SK-N-SH treated with all-trans-retinoic acid at 6 μM for 48 hours (cell line): ENCODE measurements around the gene SH3BP1.
A peak's percentile ranks its signal among the peaks of the same experiment; 100 is the strongest.

ENCODE experiments used
- ARNTL ChIP-seq: fragments of 450-650 bp; formaldehyde crosslinking; IDR thresholded peaks from 2 replicates; pipeline ENCODE4 v1.5.0; 2020; ENCODE audit warnings: low read depth, mild to moderate bottlenecking, moderate library complexity, borderline replicate concordance
- BACH2 ChIP-seq: fragments of 250-450 bp; sonication (Bioruptor Pico); IDR thresholded peaks from 2 replicates; pipeline ENCODE4 v1.9.0; 2021; ENCODE audit warnings: mild to moderate bottlenecking, borderline replicate concordance
- CSDC2 ChIP-seq: fragments of 250-450 bp; sonication (Bioruptor Pico); IDR thresholded peaks from 2 replicates; pipeline ENCODE4 v1.5.0; 2020; ENCODE audit warnings: mild to moderate bottlenecking, moderate library complexity
- ESRRG ChIP-seq: fragments of 250-450 bp; sonication (Bioruptor Pico); IDR thresholded peaks from 2 replicates; pipeline ENCODE4 v1.6.1; 2021; ENCODE audit warnings: mild to moderate bottlenecking
- ISL1 ChIP-seq: fragments of 250-450 bp; sonication (Bioruptor Pico); IDR thresholded peaks from 2 replicates; pipeline ENCODE4 v2.1.2; 2022; ENCODE audit warnings: mild to moderate bottlenecking, moderate library complexity
- RARB ChIP-seq: fragments of 250-450 bp; sonication (Bioruptor Pico); IDR thresholded peaks from 2 replicates; pipeline ENCODE4 v1.8.0; 2021; ENCODE audit warnings: mild to moderate bottlenecking, moderate library complexity
- TCF4 ChIP-seq: fragments of 250-450 bp; sonication (Bioruptor Pico); IDR thresholded peaks from 2 replicates; pipeline ENCODE4 v1.8.0; 2021; ENCODE audit warnings: mild to moderate bottlenecking, moderate library complexity, borderline replicate concordance
- ZFP3 ChIP-seq: fragments of 250-450 bp; sonication (Bioruptor Pico); IDR thresholded peaks from 2 replicates; pipeline ENCODE4 v1.5.0; 2020; ENCODE audit warnings: mild to moderate bottlenecking, moderate library complexity
- ZFP30 ChIP-seq: fragments of 450-650 bp; formaldehyde crosslinking; IDR thresholded peaks from 2 replicates; pipeline ENCODE4 v1.5.0; 2022; ENCODE audit warnings: mild to moderate bottlenecking, moderate library complexity
- ZNF565 ChIP-seq: fragments of 450-650 bp; formaldehyde crosslinking; conservative IDR thresholded peaks from 2 replicates; pipeline ENCODE4 v1.5.0; 2020; ENCODE audit warnings: low read depth, mild to moderate bottlenecking, moderate library complexity
- TF ChIP-seq, protein P1 (sequence below): fragments of 250-450 bp; sonication (Bioruptor Pico); IDR thresholded peaks from 2 replicates; pipeline ENCODE4 v1.8.0; 2020; ENCODE audit warnings: mild to moderate bottlenecking, moderate library complexity, borderline replicate concordance
- TF ChIP-seq, protein P2 (sequence below): fragments of 250-450 bp; sonication (Bioruptor Pico); IDR thresholded peaks from 2 replicates; pipeline ENCODE4 v1.8.0; 2021; ENCODE audit warnings: low read depth, mild to moderate bottlenecking, moderate library complexity, borderline replicate concordance
- TF ChIP-seq, protein P3 (sequence below): fragments of 250-450 bp; sonication (Bioruptor Pico); IDR thresholded peaks from 2 replicates; pipeline ENCODE4 v1.5.1; 2021; ENCODE audit warnings: mild to moderate bottlenecking, moderate library complexity

- TF ChIP-seq ZFP30 (CRISPR knock-in tag) (no peak), CSDC2 (no peak), RARB (CRISPR knock-in tag) (no peak), ARNTL (CRISPR knock-in tag) (no peak), ZFP3 (CRISPR knock-in tag) (0 out of 2 replicates have a peak, but pooled peaks have one; percentile 28), BACH2 (CRISPR knock-in tag) (no peak), ESRRG (no peak), ISL1 (no peak), TCF4 (no peak), ZNF565 (CRISPR knock-in tag) (no peak)
- TF ChIP-seq, protein P1, sequence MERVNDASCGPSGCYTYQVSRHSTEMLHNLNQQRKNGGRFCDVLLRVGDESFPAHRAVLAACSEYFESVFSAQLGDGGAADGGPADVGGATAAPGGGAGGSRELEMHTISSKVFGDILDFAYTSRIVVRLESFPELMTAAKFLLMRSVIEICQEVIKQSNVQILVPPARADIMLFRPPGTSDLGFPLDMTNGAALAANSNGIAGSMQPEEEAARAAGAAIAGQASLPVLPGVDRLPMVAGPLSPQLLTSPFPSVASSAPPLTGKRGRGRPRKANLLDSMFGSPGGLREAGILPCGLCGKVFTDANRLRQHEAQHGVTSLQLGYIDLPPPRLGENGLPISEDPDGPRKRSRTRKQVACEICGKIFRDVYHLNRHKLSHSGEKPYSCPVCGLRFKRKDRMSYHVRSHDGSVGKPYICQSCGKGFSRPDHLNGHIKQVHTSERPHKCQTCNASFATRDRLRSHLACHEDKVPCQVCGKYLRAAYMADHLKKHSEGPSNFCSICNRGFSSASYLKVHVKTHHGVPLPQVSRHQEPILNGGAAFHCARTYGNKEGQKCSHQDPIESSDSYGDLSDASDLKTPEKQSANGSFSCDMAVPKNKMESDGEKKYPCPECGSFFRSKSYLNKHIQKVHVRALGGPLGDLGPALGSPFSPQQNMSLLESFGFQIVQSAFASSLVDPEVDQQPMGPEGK (CRISPR knock-in tag), result peak; percentile 93
- TF ChIP-seq, protein P2, sequence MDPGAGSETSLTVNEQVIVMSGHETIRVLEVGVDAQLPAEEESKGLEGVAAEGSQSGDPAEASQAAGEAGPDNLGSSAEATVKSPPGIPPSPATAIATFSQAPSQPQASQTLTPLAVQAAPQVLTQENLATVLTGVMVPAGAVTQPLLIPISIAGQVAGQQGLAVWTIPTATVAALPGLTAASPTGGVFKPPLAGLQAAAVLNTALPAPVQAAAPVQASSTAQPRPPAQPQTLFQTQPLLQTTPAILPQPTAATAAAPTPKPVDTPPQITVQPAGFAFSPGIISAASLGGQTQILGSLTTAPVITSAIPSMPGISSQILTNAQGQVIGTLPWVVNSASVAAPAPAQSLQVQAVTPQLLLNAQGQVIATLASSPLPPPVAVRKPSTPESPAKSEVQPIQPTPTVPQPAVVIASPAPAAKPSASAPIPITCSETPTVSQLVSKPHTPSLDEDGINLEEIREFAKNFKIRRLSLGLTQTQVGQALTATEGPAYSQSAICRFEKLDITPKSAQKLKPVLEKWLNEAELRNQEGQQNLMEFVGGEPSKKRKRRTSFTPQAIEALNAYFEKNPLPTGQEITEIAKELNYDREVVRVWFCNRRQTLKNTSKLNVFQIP (CRISPR knock-in tag), result no peak
- TF ChIP-seq, protein P3, sequence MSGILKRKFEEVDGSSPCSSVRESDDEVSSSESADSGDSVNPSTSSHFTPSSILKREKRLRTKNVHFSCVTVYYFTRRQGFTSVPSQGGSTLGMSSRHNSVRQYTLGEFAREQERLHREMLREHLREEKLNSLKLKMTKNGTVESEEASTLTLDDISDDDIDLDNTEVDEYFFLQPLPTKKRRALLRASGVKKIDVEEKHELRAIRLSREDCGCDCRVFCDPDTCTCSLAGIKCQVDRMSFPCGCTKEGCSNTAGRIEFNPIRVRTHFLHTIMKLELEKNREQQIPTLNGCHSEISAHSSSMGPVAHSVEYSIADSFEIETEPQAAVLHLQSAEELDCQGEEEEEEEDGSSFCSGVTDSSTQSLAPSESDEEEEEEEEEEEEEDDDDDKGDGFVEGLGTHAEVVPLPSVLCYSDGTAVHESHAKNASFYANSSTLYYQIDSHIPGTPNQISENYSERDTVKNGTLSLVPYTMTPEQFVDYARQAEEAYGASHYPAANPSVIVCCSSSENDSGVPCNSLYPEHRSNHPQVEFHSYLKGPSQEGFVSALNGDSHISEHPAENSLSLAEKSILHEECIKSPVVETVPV (CRISPR knock-in tag), result no peak
These were observed 35.8 kb downstream of the SH3BP1 start, which contains the start of gene LGALS1 for GRCh38 chr22:37674951-37675929.
